Osteocyte (in vitro differentiated cells): ENCODE data around the gene GOLGA3. TPM values are rescaled to one million over a fixed set of nuclear protein-coding genes. Genes with fewer than 3 reads are reported as not detected.

ENCODE experiments used
- DNase-seq: peaks from one replicate; pipeline ENCODE4 v3.0.0; 2021; ENCODE audit warnings: mixed read lengths; ENCODE audit not compliant: unreplicated experiment; ENCODE audit errors: extremely low spot score
- H3K27ac Mint-ChIP-seq: one replicate; pipeline ENCODE4 v1.8.0; 2021; ENCODE audit warnings: mild to moderate bottlenecking, mixed read lengths; ENCODE audit not compliant: unreplicated experiment
- H3K27me3 Mint-ChIP-seq: one replicate; pipeline ENCODE4 v1.8.0; 2021; ENCODE audit warnings: mixed read lengths; ENCODE audit not compliant: unreplicated experiment
- H3K36me3 Mint-ChIP-seq: one replicate; pipeline ENCODE4 v1.8.0; 2021; ENCODE audit warnings: mixed read lengths; ENCODE audit not compliant: unreplicated experiment
- H3K4me1 Mint-ChIP-seq: one replicate; pipeline ENCODE4 v1.8.0; 2021; ENCODE audit warnings: mixed read lengths; ENCODE audit not compliant: unreplicated experiment
- H3K4me3 Mint-ChIP-seq: one replicate; pipeline ENCODE4 v1.8.0; 2021; ENCODE audit warnings: mild to moderate bottlenecking, moderate library complexity, mixed read lengths; ENCODE audit not compliant: unreplicated experiment
- H3K9me3 Mint-ChIP-seq: one replicate; pipeline ENCODE4 v1.8.0; 2021; ENCODE audit warnings: mixed read lengths; ENCODE audit not compliant: unreplicated experiment
- CTCF ChIP-seq: fragments of 200-600 bp; sonication (generic); IDR thresholded peaks from 2 replicates; pipeline ENCODE4 v1.5.0; 2021; ENCODE audit warnings: antibody characterized with exemption, mild to moderate bottlenecking, moderate library complexity
- total RNA-seq: library from RNA; stranded (reverse); gene quantifications from 2 replicates; pipeline ENCODE4 v1.2.1, GENCODE V29; 2021

Gene GOLGA3
- total RNA-seq, 1 donor from 2014 or later, result 104 TPM

GRCh38 chr12:132719141-132719953, 109.3 kb downstream of the GOLGA3 start:
- Mint-ChIP-seq H3K27me3 (no peaks in the 10 kb centered on the region), H3K9me3 (no peaks in the 10 kb centered on the region), H3K4me3 (no peak overlapping the region), H3K27ac (no peak overlapping the region), H3K36me3 (peaks cover 26% of the 10 kb centered on the region), H3K4me1 (no peaks in the 10 kb centered on the region)
- TF ChIP-seq CTCF, result no peak
- no peak for DNase-seq

Other genes with a start within 250 kb of the GOLGA3 start
- gene LRCOL1, start 218.3 kb downstream of the GOLGA3 start, total RNA-seq, result not detected in 2 replicates
- not detected in 2 replicates for gene P2RX2, start 210.1 kb downstream of the GOLGA3 start, total RNA-seq
- gene POLE, start 141.5 kb downstream of the GOLGA3 start, total RNA-seq, result 72.5 and 74.4 TPM in 2 replicates
- 25.6 and 28.1 TPM in 2 replicates for gene PXMP2, start 141.3 kb downstream of the GOLGA3 start, total RNA-seq
- gene PGAM5, start 118.0 kb downstream of the GOLGA3 start, total RNA-seq, result 23.6 and 24.5 TPM in 2 replicates
- 69.5 and 70.0 TPM in 2 replicates for gene ANKLE2, start 67.0 kb downstream of the GOLGA3 start, total RNA-seq
- 58.4 and 63.3 TPM in 2 replicates for gene CHFR, start 58.7 kb upstream of the GOLGA3 start, total RNA-seq
- 17.8 and 19.1 TPM in 2 replicates for gene ZNF605, start 127.4 kb upstream of the GOLGA3 start, total RNA-seq
- 13.6 and 16.3 TPM in 2 replicates for gene ZNF26, start 157.5 kb upstream of the GOLGA3 start, total RNA-seq
- 43.5 and 44.8 TPM in 2 replicates for gene ZNF84, start 208.6 kb upstream of the GOLGA3 start, total RNA-seq